GM21576 (cell line): ENCODE data around the gene SMAD5.

Experiments
- ATAC-seq: cut with Tn5 transposase; IDR thresholded peaks from one replicate; pipeline ENCODE4 v1.9.1; 2021; ENCODE audit warnings: mild to moderate bottlenecking, moderate library complexity; ENCODE audit not compliant: unreplicated experiment

SMAD5 gene

GRCh38 chr5:136194576-136194975 lies 61.9 kb downstream of the SMAD5 start:
- no peak for ATAC-seq

GRCh38 chr5:136195971-136196820 lies 63.6 kb downstream of the SMAD5 start:
- ATAC-seq, result no peak

- no peak for ATAC-seq
Measured at GRCh38 chr5:136197462-136198142, 65.0 kb downstream of the SMAD5 start.

- ATAC-seq, result no peak
Measured at GRCh38 chr5:136198453-136198852, 65.8 kb downstream of the SMAD5 start.

GRCh38 chr5:136199408-136199807 lies 66.8 kb downstream of the SMAD5 start:
- ATAC-seq, result no peak

GRCh38 chr5:136200130-136200529 lies 67.5 kb downstream of the SMAD5 start:
- ATAC-seq, result no peak

GRCh38 chr5:136200761-136201160 lies 68.1 kb downstream of the SMAD5 start:
- ATAC-seq, result no peak

- no peak for ATAC-seq
Measured at GRCh38 chr5:136201870-136202269, 69.2 kb downstream of the SMAD5 start.

GRCh38 chr5:136202469-136203205 lies 70.0 kb downstream of the SMAD5 start:
- no peak for ATAC-seq

- no peak for ATAC-seq
Measured at GRCh38 chr5:136203303-136203922, 70.8 kb downstream of the SMAD5 start.

GRCh38 chr5:136205061-136205702 lies 72.5 kb downstream of the SMAD5 start:
- no peak for ATAC-seq

- no peak for ATAC-seq
Measured at GRCh38 chr5:136205941-136206340, 73.3 kb downstream of the SMAD5 start.

- no peak for ATAC-seq
Measured at GRCh38 chr5:136206361-136206760, 73.7 kb downstream of the SMAD5 start.

- ATAC-seq, result no peak
Measured at GRCh38 chr5:136207631-136208030, 75.0 kb downstream of the SMAD5 start.

- ATAC-seq, result no peak
Measured at GRCh38 chr5:136208916-136209315, 76.3 kb downstream of the SMAD5 start.

- ATAC-seq, result no peak
Measured at GRCh38 chr5:136209346-136209910, 76.8 kb downstream of the SMAD5 start.

- no peak for ATAC-seq
Measured at GRCh38 chr5:136210259-136210658, 77.6 kb downstream of the SMAD5 start.

- no peak for ATAC-seq
Measured at GRCh38 chr5:136211282-136212040, 78.8 kb downstream of the SMAD5 start.

GRCh38 chr5:136212252-136212721 lies 79.6 kb downstream of the SMAD5 start:
- peak; percentile 47 for ATAC-seq
